NCI-H1436 (cell line): ENCODE measurements around the gene TUBB.

ENCODE experiments used
- DNase-seq: peaks from one replicate; lab custom pipeline; 2025; lab: John Stamatoyannopoulos, UW

Gene TUBB

DNA sequence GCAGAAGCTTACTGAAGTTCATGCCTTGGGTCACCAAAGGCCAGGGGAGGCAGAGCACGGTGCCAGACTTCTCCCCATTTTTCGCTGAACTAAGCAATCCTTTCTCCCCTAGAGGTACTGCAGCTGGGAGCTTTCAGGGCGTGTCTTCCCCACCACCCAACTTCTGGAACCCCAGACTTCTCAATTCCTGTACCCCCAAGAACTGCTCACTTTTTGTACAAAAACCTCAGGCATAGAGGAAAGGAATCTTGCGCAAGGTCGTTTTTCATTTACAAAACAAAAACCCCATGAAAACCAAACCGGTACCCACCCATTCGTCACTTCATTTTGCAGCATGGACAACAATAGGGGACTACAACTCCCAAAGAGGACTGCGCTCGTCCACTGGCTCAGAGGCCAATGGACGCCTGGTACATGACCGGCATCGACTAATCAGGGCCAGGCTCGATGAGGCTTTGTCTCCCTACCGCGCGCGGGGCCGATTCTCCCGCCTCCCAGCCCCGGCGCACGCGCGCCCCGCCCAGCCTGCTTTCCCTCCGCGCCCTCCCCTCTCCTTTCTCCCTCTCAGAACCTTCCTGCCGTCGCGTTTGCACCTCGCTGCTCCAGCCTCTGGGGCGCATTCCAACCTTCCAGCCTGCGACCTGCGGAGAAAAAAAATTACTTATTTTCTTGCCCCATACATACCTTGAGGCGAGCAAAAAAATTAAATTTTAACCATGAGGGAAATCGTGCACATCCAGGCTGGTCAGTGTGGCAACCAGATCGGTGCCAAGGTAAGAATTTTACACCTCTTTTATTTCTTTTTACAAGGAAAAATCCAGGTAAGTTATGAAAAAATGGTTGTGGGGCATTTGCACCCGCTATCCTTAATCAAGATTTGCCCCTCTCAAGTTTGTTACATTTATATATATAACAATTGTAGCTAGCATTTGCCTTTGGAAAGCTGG is at the start of gene TUBB:
TUBB (plus strand) TSS at position 562 of the 947 bp plus-strand sequence; CDS start at position 717, 155 bp downstream.
- DNase-seq: peak; percentile 96

GRCh38 chr6:30670760-30671527 is 49.2 kb upstream of the TUBB start:
- DNase-seq: no peak

DNA sequence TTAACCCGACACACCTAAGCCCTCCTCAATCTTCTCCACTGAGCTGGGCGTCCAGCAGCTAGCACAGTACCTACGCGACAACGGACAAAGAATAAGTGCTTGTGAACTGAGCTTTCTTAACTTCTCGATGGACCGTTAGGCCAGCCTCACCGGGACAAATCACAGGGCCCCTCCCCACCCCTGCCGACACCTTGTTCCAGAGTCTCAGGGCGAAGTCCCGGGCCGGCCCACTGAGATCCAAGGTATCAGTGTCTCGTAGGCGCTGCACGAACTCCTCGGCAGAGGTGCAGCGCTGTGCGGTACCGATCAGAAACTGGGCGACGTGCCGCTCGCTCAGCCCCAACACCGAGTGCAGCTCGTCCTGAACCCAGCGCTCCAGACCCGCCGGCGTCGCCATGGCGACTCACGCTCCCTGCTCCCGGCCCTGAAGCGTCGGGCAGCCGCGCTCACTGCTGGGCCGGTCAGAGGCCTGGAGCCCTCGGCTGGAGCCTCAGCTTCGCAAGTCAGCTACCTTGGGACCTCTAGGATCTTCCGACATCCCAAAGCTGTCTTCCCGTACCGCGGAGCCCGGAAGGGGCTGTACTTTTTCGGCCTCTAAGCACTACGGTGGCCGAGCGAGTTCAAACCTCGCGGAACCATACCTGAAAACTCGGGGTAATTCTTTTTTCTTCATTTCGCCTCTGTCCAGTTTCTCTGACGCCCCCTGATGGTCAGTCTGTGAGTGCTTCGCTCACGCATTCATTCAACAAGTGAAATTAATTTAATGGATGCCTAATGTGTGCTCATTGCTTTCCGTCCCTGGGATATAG is 47.5 kb upstream of the TUBB start, which contains the start of gene DHX16:
DHX16 (minus strand) TSS at position 562 of the 809 bp plus-strand sequence; CDS start at position 397, 165 bp downstream.
- DNase-seq: peak; percentile 91

GRCh38 chr6:30676660-30677285 is 43.4 kb upstream of the TUBB start:
- DNase-seq: no peak

DNA sequence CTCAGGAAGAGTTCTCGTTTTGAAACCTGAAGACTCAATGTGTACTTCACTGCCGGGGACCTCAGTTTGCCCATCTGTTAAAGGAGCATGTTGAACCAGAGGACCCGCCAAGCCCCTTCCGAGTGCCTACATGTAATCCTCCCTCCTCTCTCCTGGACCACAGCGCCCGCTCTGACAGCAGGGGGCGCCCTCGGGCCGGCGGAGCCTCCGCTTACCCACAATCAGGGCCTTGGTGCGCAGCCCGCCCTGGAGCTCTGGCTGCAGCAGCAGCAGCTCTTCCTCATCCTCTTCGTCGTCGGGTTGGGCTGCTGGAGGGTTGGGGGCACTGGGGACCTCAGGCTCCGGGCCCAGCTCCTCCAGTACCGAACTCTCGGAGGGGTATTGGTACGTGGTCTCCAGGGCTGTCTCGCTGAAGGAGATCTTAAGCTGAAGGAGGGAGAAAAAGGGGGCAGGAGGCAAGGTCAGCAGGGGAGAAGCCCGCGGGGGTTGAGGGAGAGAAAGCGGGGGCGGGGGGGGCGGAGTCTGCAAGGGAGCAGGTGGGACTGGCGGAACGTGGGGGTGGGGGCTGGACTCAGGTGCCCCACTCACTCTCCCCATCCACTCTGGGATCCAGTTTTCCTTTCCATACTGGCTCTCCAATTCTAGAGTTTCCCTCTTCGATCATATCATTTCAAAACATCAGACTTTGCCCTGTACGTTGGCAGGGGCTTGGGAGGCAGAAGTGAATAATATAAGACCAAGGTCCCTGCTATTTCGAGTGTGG is 41.0 kb upstream of the TUBB start:
- DNase-seq: peak; percentile 70

DNA sequence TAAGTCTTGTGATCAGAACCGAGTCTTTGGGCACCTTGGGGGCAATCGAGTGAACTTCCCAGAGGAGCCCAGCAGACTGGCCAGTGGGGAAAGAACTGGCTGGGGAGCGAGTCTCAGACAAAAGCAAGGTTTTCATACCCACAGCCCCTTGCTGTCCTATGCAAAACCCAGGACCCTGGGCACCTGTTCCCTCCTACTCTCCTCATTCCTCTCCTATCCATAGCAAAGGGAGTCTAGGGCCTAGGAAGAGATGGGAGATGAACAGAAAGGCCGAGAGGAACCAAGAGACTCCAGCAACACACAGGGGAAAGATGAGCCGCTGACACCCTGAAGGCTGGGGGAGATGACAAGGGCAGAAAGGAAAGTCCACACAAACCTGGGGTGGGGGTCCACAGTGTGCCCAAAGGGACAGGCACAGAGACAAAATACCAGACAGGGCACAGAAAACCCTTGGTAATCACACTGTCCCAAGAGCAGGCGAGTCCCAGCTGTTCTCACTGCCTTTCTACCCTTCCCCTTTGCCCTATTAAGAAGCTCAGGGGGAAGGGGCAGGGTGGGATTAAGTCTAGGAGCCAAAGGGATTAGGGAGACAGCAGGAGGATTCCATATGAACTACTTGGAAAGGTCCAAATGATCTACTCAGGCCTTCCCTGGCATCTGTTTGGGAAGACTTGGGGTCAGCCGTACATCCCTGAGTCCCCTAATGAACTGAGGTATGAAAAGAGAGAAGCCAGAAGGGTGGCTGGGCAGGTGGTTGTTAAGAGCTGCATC is 40.2 kb upstream of the TUBB start:
- no peak for DNase-seq

DNA sequence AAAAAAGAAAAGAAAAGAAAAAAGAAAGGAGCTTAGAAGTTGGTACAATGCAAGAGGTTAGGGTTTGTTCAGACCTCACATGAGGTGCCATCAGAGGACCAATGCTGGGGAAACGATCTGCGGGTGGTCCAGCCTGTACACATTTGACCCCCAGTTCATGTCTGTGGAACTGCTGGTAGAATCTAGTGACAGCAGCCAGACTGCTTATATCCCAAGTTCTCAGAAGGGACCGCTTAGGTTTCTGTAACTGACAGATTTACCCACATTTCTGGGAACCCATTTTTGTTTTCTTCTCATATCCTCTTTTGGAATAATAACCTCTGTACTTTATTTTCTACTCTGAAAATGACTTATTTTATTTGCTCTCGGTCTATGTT is 38.4 kb upstream of the TUBB start:
- no peak for DNase-seq

DNA sequence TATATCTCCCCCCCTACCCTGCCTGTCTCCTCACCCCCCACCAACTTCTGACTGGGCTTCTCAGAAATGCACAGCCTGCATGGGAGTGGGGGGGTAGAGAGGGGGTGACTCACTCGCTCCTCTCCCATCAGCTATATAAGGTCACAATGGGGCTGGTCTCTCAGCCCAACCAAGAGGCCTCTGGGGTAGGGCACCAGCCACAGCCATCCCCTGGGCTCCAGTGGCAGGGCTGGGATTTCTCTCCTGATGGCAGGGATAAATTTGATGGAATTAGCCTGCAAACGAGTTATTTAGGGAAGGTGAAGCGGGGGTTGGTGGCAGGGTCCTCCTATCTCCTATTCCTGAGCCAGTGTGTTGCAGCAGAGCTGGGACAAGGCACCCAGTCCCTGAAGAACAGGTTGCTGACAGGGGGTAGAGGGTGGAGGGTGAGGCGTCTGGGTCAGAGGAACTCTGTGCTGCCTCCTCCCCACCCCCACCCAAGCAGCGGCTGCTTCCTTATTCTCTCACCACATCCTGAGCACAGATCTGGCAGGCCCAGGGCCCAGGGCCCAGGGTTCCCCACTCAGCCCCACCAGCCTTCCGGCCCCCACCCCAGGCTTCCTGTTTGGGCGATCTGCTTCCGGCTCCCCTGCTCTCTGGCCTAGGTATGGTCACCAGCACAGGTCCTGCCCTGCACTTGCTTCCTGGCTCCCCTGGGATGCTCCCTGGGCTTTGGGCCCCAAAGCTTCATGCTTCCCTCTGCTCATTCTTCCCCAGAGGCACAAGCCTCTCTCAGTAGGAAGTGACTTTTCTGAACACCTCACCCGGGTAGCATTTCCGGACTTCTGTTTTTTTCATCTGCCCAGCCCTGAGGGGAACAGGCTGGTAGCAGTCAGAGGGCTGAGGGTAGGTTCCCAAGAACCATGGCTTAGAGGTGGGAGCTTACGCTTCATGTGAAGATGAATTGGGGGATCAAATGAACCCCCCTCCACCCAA is 37.7 kb upstream of the TUBB start:
- no peak for DNase-seq

GRCh38 chr6:30683183-30683979 is 36.8 kb upstream of the TUBB start:
- DNase-seq: no peak

DNA sequence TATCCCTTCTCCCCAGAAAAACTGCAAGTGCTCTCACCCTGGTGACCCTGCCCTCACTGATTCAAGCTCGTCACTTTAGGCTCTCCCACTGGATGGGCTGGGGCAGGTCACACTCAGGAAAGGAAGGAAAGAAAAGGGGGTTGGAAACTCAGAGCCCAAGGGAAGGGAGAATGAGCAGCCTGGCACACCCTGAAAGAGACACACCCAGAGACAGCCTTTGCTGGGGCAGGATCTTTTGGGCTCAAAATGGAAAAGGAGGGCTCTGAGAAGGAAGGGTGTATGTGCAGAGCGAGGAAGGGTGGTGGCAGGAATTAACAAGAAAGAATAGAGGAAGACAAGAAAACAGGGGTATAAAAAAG is 36.2 kb upstream of the TUBB start:
- DNase-seq: no peak

DNA sequence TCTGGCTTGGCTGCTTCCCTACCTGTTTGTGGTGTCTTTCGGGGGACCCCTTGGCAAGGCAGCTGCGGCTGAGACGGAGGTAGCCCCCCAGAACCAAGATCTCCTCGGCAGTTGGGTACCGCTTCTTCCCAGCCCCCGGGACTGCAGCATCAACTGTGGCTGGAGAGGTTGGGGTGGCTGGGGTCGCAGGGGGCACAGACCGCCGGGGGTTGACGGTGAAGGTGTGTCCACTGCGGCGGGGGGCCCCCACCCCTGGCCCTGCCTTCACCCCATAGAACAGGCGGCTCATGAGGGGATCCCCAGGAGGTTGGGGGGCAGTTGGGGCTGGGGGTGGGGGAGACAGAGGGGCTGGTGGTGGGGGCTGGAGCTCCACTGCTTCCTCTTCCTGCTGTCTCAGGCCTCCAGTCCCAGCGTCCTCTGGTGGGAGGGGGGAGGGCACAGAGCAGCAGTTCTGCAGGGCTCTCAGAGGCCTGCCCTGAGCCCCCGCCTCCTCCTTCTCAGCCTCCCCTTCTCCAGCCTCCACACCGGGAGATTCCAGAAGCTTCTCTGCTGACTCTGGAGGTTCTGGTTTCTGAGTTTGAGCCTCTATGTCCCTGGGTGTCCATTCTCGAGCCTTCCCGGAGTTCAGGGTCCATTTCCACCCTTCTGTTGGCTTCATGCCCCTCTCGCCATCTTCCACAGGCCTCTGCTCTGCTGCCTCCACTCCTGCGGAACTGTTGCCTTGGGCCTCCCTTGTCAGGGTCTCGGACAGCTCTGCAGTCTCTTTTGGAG is 35.6 kb upstream of the TUBB start:
- no peak for DNase-seq

DNA sequence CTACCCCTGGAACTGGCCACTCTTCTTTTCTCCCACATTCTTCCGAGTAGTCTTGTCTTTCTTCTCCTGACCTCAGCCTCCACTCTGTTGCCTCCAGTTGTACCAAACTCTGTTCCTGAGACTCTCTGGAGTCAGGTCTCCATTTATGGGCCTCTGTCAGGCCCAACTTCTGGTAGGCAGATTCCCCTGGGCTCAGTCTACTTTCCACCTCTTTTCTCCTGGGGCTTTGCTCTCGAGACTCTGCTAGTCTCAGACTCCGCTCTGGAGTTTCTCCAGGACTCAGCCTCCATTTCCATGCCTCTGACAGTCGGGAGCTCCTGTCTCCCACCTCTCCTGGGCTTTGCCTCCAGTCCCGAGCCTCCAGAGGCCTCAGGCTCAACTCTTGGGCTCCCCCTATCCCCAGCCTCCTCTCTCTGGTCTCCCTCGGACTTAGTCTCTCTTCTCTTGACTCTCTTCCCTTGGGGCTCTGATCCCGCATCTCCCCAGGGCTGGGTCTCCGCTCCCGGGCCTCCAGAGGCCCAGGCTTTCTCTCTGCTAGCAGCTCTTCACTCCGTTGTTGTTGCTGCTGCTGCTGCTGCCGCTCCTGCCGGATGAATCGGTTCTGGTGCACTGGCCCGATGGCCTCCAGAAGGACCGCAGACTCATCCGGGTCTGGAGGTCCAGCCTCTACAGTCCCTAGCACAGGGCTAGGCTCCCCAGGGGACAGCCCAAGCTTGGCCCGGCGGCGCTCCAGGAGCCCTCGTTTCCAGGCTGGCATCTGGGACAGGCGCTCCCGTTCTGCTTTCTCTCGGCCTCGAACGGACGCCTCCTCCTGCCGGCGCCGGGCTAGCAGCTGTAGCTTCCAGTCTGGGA is 34.8 kb upstream of the TUBB start:
- no peak for DNase-seq

DNA sequence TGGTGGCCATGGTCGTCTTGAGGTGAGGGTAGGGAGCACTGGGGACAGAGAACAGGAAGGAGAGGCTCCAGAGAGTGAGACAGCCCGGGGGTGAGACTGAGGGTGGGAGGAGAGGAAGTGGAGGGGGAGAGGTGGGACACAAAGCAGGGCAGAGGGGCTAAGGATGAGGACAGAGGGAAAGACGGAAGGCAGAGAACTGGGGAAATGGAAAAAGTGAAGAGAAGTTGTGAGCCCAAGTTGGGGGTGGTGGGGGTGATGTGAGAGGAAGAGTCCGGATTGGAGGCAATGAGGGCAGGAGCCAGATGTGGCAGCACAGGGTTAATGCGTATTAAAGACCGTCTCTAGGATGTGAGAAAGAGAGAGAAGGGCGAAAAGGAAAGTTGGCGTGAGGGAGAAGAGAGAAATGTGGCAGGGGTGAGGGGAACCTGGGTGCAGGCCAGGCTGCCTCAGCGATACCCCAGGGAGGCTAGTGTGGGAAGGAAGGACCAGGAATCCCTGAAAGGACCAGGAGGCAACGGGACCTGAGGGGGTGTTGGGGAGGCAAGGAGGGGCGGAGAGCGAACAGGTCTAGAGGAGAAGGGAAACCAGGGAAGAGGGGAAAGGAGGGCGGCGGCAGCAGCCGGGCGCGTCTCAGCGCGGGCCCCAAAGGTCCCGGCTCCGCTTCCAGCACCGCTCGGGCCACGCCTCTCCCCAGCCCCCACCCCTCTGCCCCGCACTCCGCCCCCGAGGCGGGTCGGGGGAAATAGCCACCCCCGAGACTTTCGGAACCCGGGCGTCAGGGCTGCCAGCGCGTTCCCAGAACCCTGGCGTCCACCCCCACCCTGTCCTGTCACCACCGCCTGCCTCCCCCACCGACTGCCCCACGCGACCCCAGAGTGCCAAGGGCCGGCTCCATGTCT is 33.9 kb upstream of the TUBB start, which contains the start of gene PPP1R18:
PPP1R18 (minus strand) TSS at position 637 of the 899 bp plus-strand sequence; CDS start at position 10, 627 bp downstream.
- peak; percentile 47 for DNase-seq

- DNase-seq: peak; percentile 99
Observed at GRCh38 chr6:30686908-30687658, 33.1 kb upstream of the TUBB start.
